PC-9 (cell line): ENCODE measurements around the gene HOMER3.
"Not testable (repeated sequence)": the region's sequence is repeated elsewhere in the genome, so short reads cannot be mapped to it uniquely, and the experiment has no call there.

ENCODE experiments used
- EZH2 ChIP-seq: fragments of 200-600 bp; sonication (generic); IDR thresholded peaks from 2 replicates; pipeline ENCODE4 v1.8.0; 2017; ENCODE audit warnings: antibody characterized with exemption, low read depth
- TF ChIP-seq, protein P1 (sequence below): fragments of 200-600 bp; sonication (generic); conservative IDR thresholded peaks from 2 replicates; pipeline ENCODE4 v1.6.1; 2017; ENCODE audit warnings: mixed run types, antibody characterized with exemption, mild to moderate bottlenecking, moderate library complexity

DNA sequence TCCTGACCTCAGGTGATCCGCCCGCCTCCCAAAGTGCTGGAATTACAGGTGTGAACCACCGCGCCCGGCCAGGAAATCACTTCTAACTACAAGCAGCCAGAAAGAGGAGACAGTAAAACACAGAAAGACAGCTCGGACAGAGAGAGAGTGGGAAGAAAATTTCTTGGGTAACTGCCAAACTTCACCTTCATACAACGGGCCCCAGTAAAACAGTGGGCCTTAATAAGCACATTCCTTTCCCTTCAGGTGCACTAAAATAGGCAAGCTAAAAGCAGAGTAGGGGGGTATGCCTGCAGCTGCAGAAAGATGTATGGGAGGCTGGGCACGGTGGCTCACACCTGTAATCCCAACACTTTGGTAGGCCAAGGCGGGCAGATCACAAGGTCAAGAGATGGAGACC is 23.4 kb downstream of the HOMER3 start:
- TF ChIP-seq, protein P1, sequence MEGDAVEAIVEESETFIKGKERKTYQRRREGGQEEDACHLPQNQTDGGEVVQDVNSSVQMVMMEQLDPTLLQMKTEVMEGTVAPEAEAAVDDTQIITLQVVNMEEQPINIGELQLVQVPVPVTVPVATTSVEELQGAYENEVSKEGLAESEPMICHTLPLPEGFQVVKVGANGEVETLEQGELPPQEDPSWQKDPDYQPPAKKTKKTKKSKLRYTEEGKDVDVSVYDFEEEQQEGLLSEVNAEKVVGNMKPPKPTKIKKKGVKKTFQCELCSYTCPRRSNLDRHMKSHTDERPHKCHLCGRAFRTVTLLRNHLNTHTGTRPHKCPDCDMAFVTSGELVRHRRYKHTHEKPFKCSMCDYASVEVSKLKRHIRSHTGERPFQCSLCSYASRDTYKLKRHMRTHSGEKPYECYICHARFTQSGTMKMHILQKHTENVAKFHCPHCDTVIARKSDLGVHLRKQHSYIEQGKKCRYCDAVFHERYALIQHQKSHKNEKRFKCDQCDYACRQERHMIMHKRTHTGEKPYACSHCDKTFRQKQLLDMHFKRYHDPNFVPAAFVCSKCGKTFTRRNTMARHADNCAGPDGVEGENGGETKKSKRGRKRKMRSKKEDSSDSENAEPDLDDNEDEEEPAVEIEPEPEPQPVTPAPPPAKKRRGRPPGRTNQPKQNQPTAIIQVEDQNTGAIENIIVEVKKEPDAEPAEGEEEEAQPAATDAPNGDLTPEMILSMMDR, result not testable (repeated sequence)
- not testable (repeated sequence) for TF ChIP-seq EZH2
